ENCODE measurements around the gene GUCY1A2.

GUCY1A2 gene

GRCh38 chr11:106998116-106998915 is 20.0 kb downstream of the GUCY1A2 start:
- no peak for DNase-seq (ENCODE audit: low read depth in 2 of 2)

- DNase-seq (ENCODE audit: low read depth in 2 of 2): no peak
Measured at GRCh38 chr11:106997227-106997626, 21.0 kb downstream of the GUCY1A2 start.

- no peak for DNase-seq (ENCODE audit: low read depth in 2 of 2)
Measured at GRCh38 chr11:106996691-106997090, 21.6 kb downstream of the GUCY1A2 start.

DNA sequence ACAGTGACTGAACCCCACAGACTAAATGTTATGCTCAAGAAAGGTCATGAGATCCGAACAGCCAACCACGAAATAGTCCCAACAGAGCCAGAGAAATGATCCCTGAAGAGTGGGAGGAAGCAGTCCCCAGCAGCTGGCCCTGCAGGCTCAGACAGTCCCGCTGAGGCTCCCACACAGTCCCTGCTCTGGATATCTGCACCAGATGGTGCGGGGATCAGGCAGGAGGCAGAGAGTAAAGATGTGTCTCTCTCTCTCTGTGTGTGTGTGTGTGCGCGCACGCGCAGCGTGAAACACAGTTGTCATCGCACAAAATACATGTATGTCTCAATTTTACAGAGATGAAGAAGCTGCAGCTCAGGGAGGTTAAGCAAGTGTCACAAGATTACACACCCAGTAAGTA is 27.9 kb downstream of the GUCY1A2 start:
- no peak for DNase-seq (ENCODE audit: low read depth in 2 of 2)

GRCh38 chr11:106989078-106989455 is 29.2 kb downstream of the GUCY1A2 start:
- DNase-seq (ENCODE audit: low read depth in 2 of 2): no peak

GRCh38 chr11:106988151-106989077 is 29.9 kb downstream of the GUCY1A2 start:
- no peak for DNase-seq (ENCODE audit: low read depth in 2 of 2)

- DNase-seq (ENCODE audit: low read depth in 2 of 2): no peak
Measured at GRCh38 chr11:106986673-106987072, 31.6 kb downstream of the GUCY1A2 start.

DNA sequence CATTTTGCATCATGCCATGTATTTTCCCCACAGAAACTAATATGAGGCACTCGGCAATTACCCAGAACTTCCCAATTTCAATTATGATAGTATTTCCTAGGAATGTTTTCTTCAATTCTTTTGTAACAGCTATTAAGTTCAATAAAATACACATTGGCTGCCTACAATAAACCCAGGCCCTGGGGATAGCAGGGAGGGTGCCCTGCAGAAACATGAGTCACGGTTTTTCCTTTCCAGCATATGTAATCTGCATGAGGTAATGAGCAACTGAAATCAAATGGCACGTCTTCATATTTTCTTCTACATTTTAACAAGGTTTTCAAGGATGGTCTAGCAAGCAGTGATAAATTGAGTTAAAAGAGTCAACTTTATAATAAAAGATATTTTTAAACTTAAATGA is 32.0 kb downstream of the GUCY1A2 start:
- DNase-seq (ENCODE audit: low read depth in 2 of 2): no peak

- no peak for DNase-seq (ENCODE audit: low read depth in 2 of 2)
Measured at GRCh38 chr11:106983991-106984390, 34.3 kb downstream of the GUCY1A2 start.

GRCh38 chr11:106983261-106983660 is 35.0 kb downstream of the GUCY1A2 start:
- DNase-seq (ENCODE audit: low read depth in 2 of 2): no peak

DNA sequence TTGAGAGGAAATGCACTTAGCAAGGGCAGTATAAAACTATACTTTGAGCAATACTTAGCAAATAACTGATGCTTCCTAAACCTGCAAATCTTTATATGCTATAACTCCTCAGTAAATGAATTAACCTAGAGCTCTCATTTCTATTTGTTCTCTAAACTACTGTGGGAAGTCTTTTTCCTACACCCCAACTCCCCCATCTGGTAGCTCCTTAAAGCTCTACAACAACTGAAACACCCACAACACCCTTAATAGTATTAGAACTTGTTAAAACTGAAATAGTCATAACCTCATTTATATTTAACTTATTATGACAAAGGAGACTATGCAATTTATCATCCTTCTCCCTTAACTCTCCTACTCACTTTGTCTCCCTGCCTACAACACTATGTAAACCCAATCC is 43.4 kb downstream of the GUCY1A2 start:
- DNase-seq (ENCODE audit: low read depth in 2 of 2): no peak

DNA sequence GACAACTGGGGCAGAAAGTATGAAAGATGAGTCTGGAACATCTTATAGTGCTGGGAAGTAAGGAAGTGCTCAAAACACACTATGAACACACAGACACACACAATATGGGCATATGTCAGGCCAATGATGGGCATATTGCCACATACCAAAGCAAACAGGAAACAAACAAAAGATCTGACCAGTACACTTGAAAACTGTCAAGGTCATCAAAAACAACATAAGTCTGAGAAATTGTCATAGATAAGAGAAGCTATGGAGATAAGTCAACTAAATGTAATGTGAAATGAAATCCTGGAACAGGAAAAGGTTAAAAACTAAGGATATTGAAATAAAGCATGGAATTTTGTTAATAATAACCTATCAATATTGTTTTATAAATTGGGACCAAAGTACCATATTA is 46.4 kb downstream of the GUCY1A2 start:
- no peak for DNase-seq (ENCODE audit: low read depth in 2 of 2)

- no peak for DNase-seq (ENCODE audit: low read depth in 2 of 2)
Measured at GRCh38 chr11:106969644-106970355, 48.5 kb downstream of the GUCY1A2 start.

- DNase-seq (ENCODE audit: low read depth in 2 of 2): no peak
Measured at GRCh38 chr11:106962995-106963394, 55.3 kb downstream of the GUCY1A2 start.

DNA sequence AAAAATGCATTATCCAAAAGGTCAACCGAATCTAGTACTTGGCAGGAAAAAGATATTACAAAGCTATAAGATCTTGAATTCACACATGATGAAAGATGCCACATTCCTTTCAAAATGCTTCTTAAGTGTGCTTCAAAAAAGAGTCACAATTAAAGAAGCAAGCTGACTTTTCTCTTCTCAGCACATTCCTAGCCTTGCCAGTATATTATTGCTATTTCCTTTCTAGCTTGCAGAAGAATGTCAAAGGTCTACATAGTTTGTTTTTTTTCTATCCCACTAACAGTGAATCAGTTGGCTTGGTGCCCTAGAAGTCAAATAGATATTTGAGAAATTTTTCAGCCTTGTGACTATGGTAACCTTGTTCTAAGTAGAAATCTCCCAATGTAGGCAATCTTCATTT is 56.8 kb downstream of the GUCY1A2 start:
- no peak for DNase-seq (ENCODE audit: low read depth in 2 of 2)

GRCh38 chr11:106961048-106961447 is 57.2 kb downstream of the GUCY1A2 start:
- DNase-seq (ENCODE audit: low read depth in 2 of 2): no peak

- DNase-seq (ENCODE audit: low read depth in 2 of 2): no peak
Measured at GRCh38 chr11:106959800-106960199, 58.5 kb downstream of the GUCY1A2 start.

DNA sequence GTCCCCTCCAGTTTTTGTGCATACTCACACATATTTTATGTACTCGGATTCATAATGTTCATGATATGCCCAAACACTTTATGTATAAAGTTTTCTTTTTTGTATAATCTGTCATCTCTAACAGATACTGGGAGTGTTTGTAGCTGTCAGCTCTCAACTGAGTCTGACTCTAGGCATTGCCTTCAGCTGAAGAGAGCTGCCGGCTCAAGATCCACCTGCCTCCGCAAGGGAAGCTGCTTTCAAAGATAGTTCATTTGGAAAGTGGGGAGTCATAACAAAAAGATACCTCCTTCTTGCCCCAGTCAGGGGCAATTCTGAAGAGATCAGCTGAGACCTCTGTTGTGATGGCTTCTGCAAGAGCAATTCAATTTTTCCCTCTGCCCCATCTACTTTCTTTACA is 58.9 kb downstream of the GUCY1A2 start:
- DNase-seq (ENCODE audit: low read depth in 2 of 2): no peak

DNA sequence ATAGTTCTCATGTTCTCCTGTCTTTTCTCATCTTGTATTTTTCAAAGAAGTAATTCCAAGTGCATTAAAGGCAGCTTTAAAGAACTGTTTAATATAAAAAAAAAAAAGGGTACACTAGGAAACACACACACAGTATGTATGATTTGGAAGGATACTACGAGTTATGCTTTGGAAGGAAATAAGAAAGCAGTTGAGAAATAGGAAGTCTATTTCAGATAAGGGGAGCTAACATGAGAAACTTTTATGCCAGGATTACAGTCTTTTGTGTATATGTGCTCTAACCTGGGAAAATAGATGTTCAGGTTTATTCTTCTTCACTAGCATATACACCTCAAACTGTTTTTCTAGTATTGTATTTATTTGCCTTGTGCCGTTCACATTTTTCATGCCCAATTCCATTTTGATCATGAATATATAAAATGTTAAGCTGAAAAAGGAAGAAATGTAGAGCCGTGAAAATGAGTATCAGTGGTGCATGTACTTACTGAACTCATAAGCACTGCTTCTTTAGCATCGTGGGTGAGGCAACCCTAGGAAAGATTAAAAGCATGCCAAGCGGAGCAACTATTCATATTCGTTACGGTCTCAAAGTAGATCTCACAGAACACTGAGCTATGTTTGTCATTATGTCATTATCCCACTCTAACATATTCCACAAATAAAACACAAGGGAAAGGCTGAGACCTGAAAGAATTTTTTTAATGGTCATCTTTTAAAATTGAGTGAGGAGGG is 59.6 kb downstream of the GUCY1A2 start:
- no peak for DNase-seq (ENCODE audit: low read depth in 2 of 2)

GRCh38 chr11:106957030-106957482 is 61.2 kb downstream of the GUCY1A2 start:
- no peak for DNase-seq (ENCODE audit: low read depth in 2 of 2)

GRCh38 chr11:106950067-106950491 is 68.2 kb downstream of the GUCY1A2 start:
- DNase-seq (ENCODE audit: low read depth in 2 of 2): no peak
